Measurements from ENCODE around the gene PIR.

DNA sequence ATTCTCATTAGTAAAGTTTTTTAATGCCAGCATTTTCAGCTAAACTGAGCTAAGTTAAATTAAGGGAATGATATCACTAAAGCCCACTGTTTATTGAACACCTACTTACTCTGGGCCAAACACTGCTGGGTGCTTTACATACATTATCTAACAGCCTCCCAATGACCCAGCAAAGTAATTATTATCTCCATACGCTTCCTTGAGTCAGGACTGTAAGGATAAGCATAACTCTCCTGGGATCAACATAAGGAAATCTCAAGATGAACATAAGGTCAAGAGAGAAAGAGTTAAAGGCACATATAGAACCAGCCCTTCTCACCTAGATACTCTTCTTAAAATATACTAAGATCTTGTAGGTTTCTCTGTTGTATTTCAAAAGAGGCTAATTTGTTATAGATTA is 21.1 kb upstream of the PIR start:
- TF ChIP-seq POLR2A (IDR thresholded peaks at IDR 0.05; ENCODE audit: low read depth, low read length) (no peak), TAF1 (IDR thresholded peaks at IDR 0.05; ENCODE audit: borderline replicate concordance, low read depth, low read length) (no peak)

Data from GM12892 (cell line).